Measurements from ENCODE around the gene ENTR1. TPM values are rescaled to one million over a fixed set of nuclear protein-coding genes. Genes with fewer than 3 reads are reported as not detected.

ENTR1 gene
- total RNA-seq, 3 donors from 2014 or later, result 23.7 to 54.4 (median 36.0) TPM

GRCh38 chr9:136376457-136376856, 34.0 kb downstream of the ENTR1 start:
- no peak overlapping the region for H3K4me3 ChIP-seq
- H3K4me1 ChIP-seq, result peaks cover 0 to 8% of the 10 kb centered on the region in 2 donors
- DNase-seq (ENCODE audit: low spot score in 2 of 2), result no peak
- intact Hi-C loops (cut with DNase I; ENCODE audit: low total_unique reads), result no loop called here
- no peaks in the 10 kb centered on the region for H3K9me3 ChIP-seq
- H3K27ac ChIP-seq, result no peak overlapping the region
- TF ChIP-seq CTCF (IDR thresholded peaks at IDR 0.05) (no peak), POLR2A (IDR thresholded peaks at IDR 0.05) (no peak), POLR2AphosphoS5 (IDR thresholded peaks at IDR 0.05) (no peak)
- H3K27me3 ChIP-seq, result no peaks in the 10 kb centered on the region
- no peaks in the 10 kb centered on the region for H3K36me3 ChIP-seq

- TF ChIP-seq POLR2AphosphoS5 (IDR thresholded peaks at IDR 0.05) (no peak), CTCF (IDR thresholded peaks at IDR 0.05) (no peak), POLR2A (IDR thresholded peaks at IDR 0.05) (no peak)
- intact Hi-C loops (cut with DNase I; ENCODE audit: low total_unique reads), result no loop called here
These were observed 35.3 kb downstream of the ENTR1 start for GRCh38 chr9:136375096-136375495.

GRCh38 chr9:136374183-136374575, 36.2 kb downstream of the ENTR1 start:
- no peak overlapping the region for H3K4me3 ChIP-seq
- peak overlapping the region; percentile 19 to 61 for H3K27ac ChIP-seq
- DNase-seq (ENCODE audit: low spot score in 2 of 2), result no peak
- no peaks in the 10 kb centered on the region for H3K9me3 ChIP-seq
- TF ChIP-seq CTCF (IDR thresholded peaks at IDR 0.05) (no peak), POLR2A (IDR thresholded peaks at IDR 0.05) (no peak), POLR2AphosphoS5 (IDR thresholded peaks at IDR 0.05) (no peak)
- H3K4me1 ChIP-seq, result peaks cover 0 to 8% of the 10 kb centered on the region in 2 donors
- no peaks in the 10 kb centered on the region for H3K36me3 ChIP-seq
- no peaks in the 10 kb centered on the region for H3K27me3 ChIP-seq
- intact Hi-C loops (cut with DNase I; ENCODE audit: low total_unique reads), result no loop called here

More at GRCh38 chr9:136375096-136375495, 35.3 kb downstream of the ENTR1 start:
- Histone ChIP-seq H3K4me3 (no peak overlapping the region), H3K27ac (no peak overlapping the region), H3K36me3 (no peaks in the 10 kb centered on the region), H3K4me1 (peaks cover 0 to 8% of the 10 kb centered on the region in 2 donors), H3K27me3 (no peaks in the 10 kb centered on the region), H3K9me3 (no peaks in the 10 kb centered on the region)
- DNase-seq (ENCODE audit: low spot score in 2 of 2), result no peak

- DNase-seq (ENCODE audit: low spot score in 2 of 2), result no peak
These were observed 36.9 kb downstream of the ENTR1 start, which contains the start of gene CARD9 for GRCh38 chr9:136373300-136374182. Gene CARD9 (minus strand): TSS chr9:136373669. CDS start chr9:136372078, 1,591 bp downstream.

More at GRCh38 chr9:136373300-136374182, 36.9 kb downstream of the ENTR1 start, which contains the start of gene CARD9:
- Histone ChIP-seq H3K27ac (peak within 1 kb of the TSS; percentile 61 to 79), H3K4me3 (peak within 1 kb of the TSS; percentile 24 to 55 (median 31)), H3K9me3 (no peaks in the 10 kb centered on the region), H3K4me1 (peaks cover 0 to 8% of the 10 kb centered on the region in 2 donors), H3K36me3 (no peaks in the 10 kb centered on the region), H3K27me3 (no peaks in the 10 kb centered on the region)
- intact Hi-C loops (cut with DNase I; ENCODE audit: low total_unique reads), result no loop called here
- TF ChIP-seq POLR2A (IDR thresholded peaks at IDR 0.05) (no peak), CTCF (IDR thresholded peaks at IDR 0.05) (no peak), POLR2AphosphoS5 (IDR thresholded peaks at IDR 0.05) (no peak)
